Osteoblast (primary cell): ENCODE measurements around the gene FARS2. TPM values are rescaled to one million over a fixed set of nuclear protein-coding genes. Genes with fewer than 3 reads are reported as not detected.

ENCODE experiments used
- DNase-seq: peaks from one replicate; pipeline ENCODE4 v3.0.0; 2011; ENCODE audit warnings: low spot score, mixed read lengths; ENCODE audit not compliant: insufficient read length; ENCODE audit errors: missing footprints
- H2AFZ ChIP-seq: 2 replicates; pipeline ENCODE4 v1.6.0; 2011; ENCODE audit warnings: mild to moderate bottlenecking, low read length
- H3K27ac ChIP-seq: 2 replicates; pipeline ENCODE4 v1.5.1; 2011; ENCODE audit warnings: mild to moderate bottlenecking, low read depth, low read length, moderate library complexity
- H3K27me3 ChIP-seq: 2 replicates; pipeline ENCODE4 v1.6.0; 2012; ENCODE audit warnings: mild to moderate bottlenecking, control low read depth, inconsistent platforms, low read length, moderate library complexity; ENCODE audit not compliant: insufficient read depth
- H3K36me3 ChIP-seq: 2 replicates; pipeline ENCODE4 v1.5.1; 2011; ENCODE audit warnings: mild to moderate bottlenecking, low read length, control low read depth, moderate library complexity; ENCODE audit not compliant: insufficient read depth
- H3K4me1 ChIP-seq: 2 replicates; pipeline ENCODE4 v1.5.1; 2011; ENCODE audit warnings: mild to moderate bottlenecking, low read length, control low read depth, moderate library complexity; ENCODE audit not compliant: insufficient read depth
- H3K4me2 ChIP-seq: 2 replicates; pipeline ENCODE4 v1.6.0; 2011; ENCODE audit warnings: mild to moderate bottlenecking, low read length; ENCODE audit not compliant: insufficient read depth
- H3K4me3 ChIP-seq: fragments of 200-600 bp; sonication (generic); 3 replicates; pipeline ENCODE4 v1.5.1; 2012; ENCODE audit warnings: mild to moderate bottlenecking, low read length, inconsistent platforms; ENCODE audit not compliant: insufficient read depth
- H3K79me2 ChIP-seq: 2 replicates; pipeline ENCODE4 v1.6.0; 2012; ENCODE audit warnings: mild to moderate bottlenecking, low read length, control low read depth, inconsistent platforms; ENCODE audit not compliant: insufficient read depth
- H3K9me3 ChIP-seq: 2 replicates; pipeline ENCODE4 v1.5.1; 2011; ENCODE audit warnings: low read depth, low read length, control low read depth
- H4K20me1 ChIP-seq: 2 replicates; pipeline ENCODE4 v1.6.0; 2012; ENCODE audit warnings: mild to moderate bottlenecking, low read length, control low read depth; ENCODE audit not compliant: insufficient read depth
- CTCF ChIP-seq: IDR thresholded peaks from 2 replicates; pipeline ENCODE4 v1.5.1; 2011; ENCODE audit warnings: mild to moderate bottlenecking, low read depth, low read length, moderate library complexity; ENCODE audit errors: extremely low read depth
- total RNA-seq: library from RNA; depleted of rRNA; stranded (reverse); fragments of >200 nt; gene quantifications from 2 replicates; pipeline ENCODE4 v1.2.3, GENCODE V29; 2012

Gene FARS2
- total RNA-seq, 1 donor = 29.7 TPM

GRCh38 chr6:5367510-5367909, 106.2 kb downstream of the FARS2 start:
- H4K20me1 ChIP-seq = no peaks in the 10 kb centered on the region
- no peaks in the 10 kb centered on the region for H3K4me1 ChIP-seq
- H3K27me3 ChIP-seq = no peaks in the 10 kb centered on the region
- H3K79me2 ChIP-seq = no peaks in the 10 kb centered on the region
- no peak for DNase-seq
- H2AFZ ChIP-seq = no peak overlapping the region
- TF ChIP-seq CTCF = no peak
- no peaks in the 10 kb centered on the region for H3K9me3 ChIP-seq
- no peak overlapping the region for H3K4me2 ChIP-seq
- H3K4me3 ChIP-seq = no peak overlapping the region
- H3K36me3 ChIP-seq = no peaks in the 10 kb centered on the region
- no peak overlapping the region for H3K27ac ChIP-seq

DNA sequence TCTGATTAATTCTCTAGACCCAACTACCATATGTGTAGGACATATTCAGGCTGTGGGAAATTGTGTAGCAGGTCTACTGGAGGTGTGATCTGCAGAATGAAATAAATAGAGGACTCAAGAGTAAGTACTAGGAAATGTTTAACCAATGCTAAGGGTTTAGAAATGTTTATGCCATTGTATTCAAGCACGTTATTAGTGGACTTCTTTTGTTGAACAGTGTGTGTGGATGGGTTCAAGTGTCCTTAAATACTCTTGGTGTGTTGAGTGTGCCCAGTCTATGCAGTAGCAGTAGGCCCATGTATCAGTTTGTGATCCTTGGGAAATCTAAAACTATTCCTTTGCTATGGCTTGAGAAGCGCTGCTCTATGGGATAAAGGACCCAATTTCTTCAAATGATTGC, 112.1 kb downstream of the FARS2 start:
- no peak overlapping the region for H3K4me3 ChIP-seq
- H3K27me3 ChIP-seq = no peaks in the 10 kb centered on the region
- no peak overlapping the region for H2AFZ ChIP-seq
- TF ChIP-seq CTCF = no peak
- H4K20me1 ChIP-seq = no peaks in the 10 kb centered on the region
- H3K4me2 ChIP-seq = no peak overlapping the region
- no peaks in the 10 kb centered on the region for H3K9me3 ChIP-seq
- peaks cover 5% of the 10 kb centered on the region for H3K79me2 ChIP-seq
- no peaks in the 10 kb centered on the region for H3K36me3 ChIP-seq
- no peak overlapping the region for H3K27ac ChIP-seq
- DNase-seq = no peak
- H3K4me1 ChIP-seq = no peaks in the 10 kb centered on the region

DNA sequence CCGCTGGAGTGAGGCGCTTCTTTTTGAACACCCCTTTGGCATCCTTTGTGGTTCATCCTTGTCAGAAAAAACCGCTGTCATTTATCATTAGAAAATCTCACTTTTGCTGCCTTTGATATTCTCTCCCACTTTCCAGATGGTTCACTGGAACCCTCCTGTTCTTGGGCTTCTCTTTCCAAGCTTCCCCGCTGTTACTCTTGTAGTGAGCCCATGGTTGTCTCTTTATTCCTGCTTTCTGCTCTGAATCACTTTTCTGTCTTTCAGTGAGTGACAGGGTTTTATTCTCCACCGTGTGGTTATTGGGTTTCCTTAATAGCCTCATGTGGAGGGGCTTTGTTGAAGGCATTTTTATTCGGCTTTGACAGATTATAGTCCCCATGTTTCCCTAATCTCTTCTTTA, 117.0 kb downstream of the FARS2 start:
- Histone ChIP-seq H3K27ac (no peak overlapping the region), H3K79me2 (peaks cover 2% of the 10 kb centered on the region), H2AFZ (no peak overlapping the region), H3K27me3 (no peaks in the 10 kb centered on the region), H3K4me2 (no peak overlapping the region), H3K36me3 (no peaks in the 10 kb centered on the region), H4K20me1 (peaks cover 11% of the 10 kb centered on the region), H3K4me3 (no peak overlapping the region), H3K4me1 (no peaks in the 10 kb centered on the region), H3K9me3 (no peaks in the 10 kb centered on the region)
- DNase-seq = peak; percentile 42
- no peak for TF ChIP-seq CTCF

- peak; percentile 55 for TF ChIP-seq CTCF
- DNase-seq = no peak
- no peaks in the 10 kb centered on the region for H3K36me3 ChIP-seq
- no peak overlapping the region for H2AFZ ChIP-seq
- H3K4me1 ChIP-seq = no peaks in the 10 kb centered on the region
- no peak overlapping the region for H3K4me2 ChIP-seq
- H3K27ac ChIP-seq = no peak overlapping the region
- no peaks in the 10 kb centered on the region for H3K9me3 ChIP-seq
- H3K4me3 ChIP-seq = no peak overlapping the region
- H3K27me3 ChIP-seq = no peaks in the 10 kb centered on the region
- peaks cover 11% of the 10 kb centered on the region for H4K20me1 ChIP-seq
- H3K79me2 ChIP-seq = peaks cover 2% of the 10 kb centered on the region
These were observed 118.4 kb downstream of the FARS2 start for GRCh38 chr6:5379647-5380242.
